OCI-LY7 (cell line): Measurements from ENCODE around the gene ZNF189.

ENCODE experiments used
- EZH2phosphoT487 ChIP-seq: fragments of 200-600 bp; sonication (generic); IDR thresholded peaks from 2 replicates; pipeline ENCODE4 v1.6.1; 2018; ENCODE audit warnings: low read depth, borderline replicate concordance, mild to moderate bottlenecking, mixed run types, antibody characterized with exemption, low read length, moderate library complexity, mixed read lengths
- TF ChIP-seq, protein P1 (sequence below): fragments of 200-600 bp; sonication (generic); conservative IDR thresholded peaks from 2 replicates; pipeline ENCODE4 v1.5.1; 2014; ENCODE audit warnings: mild to moderate bottlenecking, antibody characterized with exemption, low read length, moderate library complexity, mixed read lengths

GRCh38 chr9:101448680-101449070 lies 50.0 kb downstream of the ZNF189 start:
- TF ChIP-seq, protein P1, sequence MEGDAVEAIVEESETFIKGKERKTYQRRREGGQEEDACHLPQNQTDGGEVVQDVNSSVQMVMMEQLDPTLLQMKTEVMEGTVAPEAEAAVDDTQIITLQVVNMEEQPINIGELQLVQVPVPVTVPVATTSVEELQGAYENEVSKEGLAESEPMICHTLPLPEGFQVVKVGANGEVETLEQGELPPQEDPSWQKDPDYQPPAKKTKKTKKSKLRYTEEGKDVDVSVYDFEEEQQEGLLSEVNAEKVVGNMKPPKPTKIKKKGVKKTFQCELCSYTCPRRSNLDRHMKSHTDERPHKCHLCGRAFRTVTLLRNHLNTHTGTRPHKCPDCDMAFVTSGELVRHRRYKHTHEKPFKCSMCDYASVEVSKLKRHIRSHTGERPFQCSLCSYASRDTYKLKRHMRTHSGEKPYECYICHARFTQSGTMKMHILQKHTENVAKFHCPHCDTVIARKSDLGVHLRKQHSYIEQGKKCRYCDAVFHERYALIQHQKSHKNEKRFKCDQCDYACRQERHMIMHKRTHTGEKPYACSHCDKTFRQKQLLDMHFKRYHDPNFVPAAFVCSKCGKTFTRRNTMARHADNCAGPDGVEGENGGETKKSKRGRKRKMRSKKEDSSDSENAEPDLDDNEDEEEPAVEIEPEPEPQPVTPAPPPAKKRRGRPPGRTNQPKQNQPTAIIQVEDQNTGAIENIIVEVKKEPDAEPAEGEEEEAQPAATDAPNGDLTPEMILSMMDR = no peak
- no peak for TF ChIP-seq EZH2phosphoT487
